ENCODE results near the gene LTO1. TPM values are rescaled to one million over a fixed set of nuclear protein-coding genes. Genes with fewer than 3 reads are reported as not detected.

LTO1 gene
- total and polyA plus RNA-seq, 2 experiments from 2014 or later, result 20.1 to 23.3 TPM

DNA sequence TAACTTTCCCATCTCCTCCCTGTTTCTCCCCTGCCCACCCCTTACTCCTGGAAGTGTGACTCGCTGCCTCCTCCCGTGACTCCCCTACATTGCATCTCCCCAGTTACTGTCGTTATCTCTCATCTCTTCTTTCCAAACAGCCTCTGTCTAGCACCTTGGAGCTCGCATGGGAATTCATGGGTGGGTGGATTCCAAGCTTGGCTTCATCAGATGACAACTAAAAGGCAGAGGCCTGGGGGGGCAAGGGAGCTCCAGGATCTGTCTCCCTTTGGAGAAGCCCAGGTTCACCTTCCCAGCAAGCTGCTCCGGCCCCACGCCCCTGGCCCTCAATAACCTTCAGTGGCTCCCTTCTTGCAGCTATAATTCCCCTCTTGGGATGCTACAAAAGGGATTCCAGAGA is 41.1 kb downstream of the LTO1 start:
- no peaks in the 10 kb centered on the region for H3K9me2 ChIP-seq (ENCODE audit: insufficient read depth)
- DNase-seq (ENCODE audit: low spot score) (no peak), ATAC-seq (no peak)
- peaks cover 12% of the 10 kb centered on the region; the same call in 2 of the 3 replicates for H3K36me3 Mint-ChIP-seq (ENCODE audit: low read depth)
- H3K9me3 Mint-ChIP-seq, result peaks cover 18% of the 10 kb centered on the region
- H4K20me1 ChIP-seq (replicated peaks; ENCODE audit: insufficient read depth), result no peaks in the 10 kb centered on the region
- no peak overlapping the region for H3K4me2 ChIP-seq
- TF ChIP-seq ZNF331 (CRISPR knock-in tag; IDR thresholded peaks at IDR 0.05; ENCODE audit: low read depth) (no peak), NANOG (IDR thresholded peaks at IDR 0.05; ENCODE audit: borderline replicate concordance) (no peak), ETS1 (IDR thresholded peaks at IDR 0.05) (no peak), POLR2AphosphoS5 (IDR thresholded peaks at IDR 0.05; ENCODE audit: low read depth) (no peak), CREB1 (CRISPR knock-in tag; IDR thresholded peaks at IDR 0.05; ENCODE audit: low read depth) (no peak), EZH2phosphoT487 (IDR thresholded peaks at IDR 0.05; ENCODE audit: unreplicated experiment) (no peak), ZNF462 (CRISPR knock-in tag; IDR thresholded peaks at IDR 0.05) (no peak), CTCF (conservative IDR thresholded peaks at IDR 0.05; ENCODE audit: low read depth in 2 of 2) (no peak), EZH2 (IDR thresholded peaks at IDR 0.05; ENCODE audit: low read depth, unreplicated experiment) (no peak), STAT1 (IDR thresholded peaks at IDR 0.05; ENCODE audit: unreplicated experiment) (no peak), JUNB (IDR thresholded peaks at IDR 0.05; ENCODE audit: unreplicated experiment) (no peak), ZNF114 (CRISPR knock-in tag; IDR thresholded peaks at IDR 0.05) (no peak), REST (IDR thresholded peaks at IDR 0.05; ENCODE audit: unreplicated experiment) (no peak)
- no peak overlapping the region for H2AFZ ChIP-seq
- no peak overlapping the region for H3K4me3 Mint-ChIP-seq
- peaks cover 32% of the 10 kb centered on the region for H3K27me3 Mint-ChIP-seq (ENCODE audit: insufficient read depth, low read depth, poor library complexity)
- peaks cover 11% of the 10 kb centered on the region; the same call in 1 of the 2 replicates for H3F3A ChIP-seq (replicated peaks; ENCODE audit: low read depth)
- no peaks in the 10 kb centered on the region for H3K36me3 ChIP-seq (ENCODE audit: insufficient read depth)
- H3K4me3 ChIP-seq, result no peak overlapping the region
- H3K79me2 ChIP-seq (replicated peaks; ENCODE audit: insufficient read depth), result no peaks in the 10 kb centered on the region
- peaks cover 13% of the 10 kb centered on the region for H3K4me1 ChIP-seq (ENCODE audit: insufficient read depth)
- peaks cover 8% of the 10 kb centered on the region; the same call in 2 of the 3 replicates for H3K4me1 Mint-ChIP-seq
- no peak overlapping the region for H3K27ac ChIP-seq (ENCODE audit: low read depth)
- H3K27ac Mint-ChIP-seq, result no peak overlapping the region
- H3K27me3 ChIP-seq (ENCODE audit: insufficient read depth), result peaks cover 30% of the 10 kb centered on the region

Measured in GM23338 (cell line).